Liver (tissue), 5 donors: ENCODE results near the gene ZSCAN5C. TPM values are rescaled to one million over a fixed set of nuclear protein-coding genes. Genes with fewer than 3 reads are reported as not detected.

Experiments used
- ATF3 ChIP-seq: IDR thresholded peaks from 2 replicates; pipeline ENCODE4 v1.6.1; 2016; ENCODE audit warnings: antibody characterized with exemption
- CTCF ChIP-seq: fragments of 150-350 bp; IDR thresholded peaks from 2 replicates; pipeline ENCODE4 v1.5.1; 2017; ENCODE audit warnings: improper control_type of control experiment, low read depth, low read length; ENCODE audit not compliant: missing input control
- polyA plus RNA-seq, 2 donors: library from polyadenylated mRNA; stranded (reverse) in 1 of 2; unstranded in 1 of 2; fragments of 200-250 nt in 1 of 2; fragments of >200 nt in 1 of 2; fragmentation: Nextera tagmentation in 1 of 2; extraction: Ambion mirVana in 1 of 2; gene quantifications; one replicate each; pipeline versions ENCODE4 v1.2.1 to v1.2.3, GENCODE V29; 2013 to 2015
- total RNA-seq, 2 donors: library from RNA; depleted of rRNA; stranded (reverse); fragments of >200 nt; gene quantifications; one replicate each; pipeline ENCODE4 v1.2.3, GENCODE V29; 2014
- donor health status: healthy.
- donor health status: healthy.
- donor health status: healthy.

Gene ZSCAN5C
- total and polyA plus RNA-seq, 4 donors = not detected

GRCh38 chr19:56258272-56258671, 56.2 kb downstream of the ZSCAN5C start (continued):
- TF ChIP-seq CTCF = no peak
- TF ChIP-seq ATF3 = no peak

Other genes with a start within 250 kb of the ZSCAN5C start
- not detected for gene NLRP5, start 215.5 kb upstream of the ZSCAN5C start, total RNA-seq
- not detected for gene NLRP5, start 215.5 kb upstream of the ZSCAN5C start, polyA plus RNA-seq
- gene ZNF787, start 81.0 kb upstream of the ZSCAN5C start, total RNA-seq = 10 to 100 TPM; 17.6 to 23.6 TPM
- gene ZNF787, start 81.0 kb upstream of the ZSCAN5C start, polyA plus RNA-seq = 10 to 100 TPM in 1 of 2 donors, 1 to 10 TPM in 1; 2.9 to 20.1 TPM
- 10 to 100 TPM; 16.0 to 26.1 TPM for gene ZNF444, start 61.0 kb upstream of the ZSCAN5C start, total RNA-seq
- gene ZNF444, start 61.0 kb upstream of the ZSCAN5C start, polyA plus RNA-seq = 10 to 100 TPM in 1 of 2 donors, 1 to 10 TPM in 1; 6.1 to 30.4 TPM
- not detected for gene GALP, start 26.3 kb upstream of the ZSCAN5C start, total RNA-seq
- gene GALP, start 26.3 kb upstream of the ZSCAN5C start, polyA plus RNA-seq = under 1 TPM; 0.08 to 0.63 TPM
- under 1 TPM in 1 of 2 donors, not detected in 1; 0.08 TPM for gene ZSCAN5B, start 4.5 kb upstream of the ZSCAN5C start, total RNA-seq
- not detected for gene ZSCAN5B, start 4.5 kb upstream of the ZSCAN5C start, polyA plus RNA-seq
- not detected for gene EDDM13, start 70.5 kb downstream of the ZSCAN5C start, total RNA-seq
- under 1 TPM in 1 of 2 donors, not detected in 1; 0.20 TPM for gene EDDM13, start 70.5 kb downstream of the ZSCAN5C start, polyA plus RNA-seq
- 1 to 10 TPM; 7.4 to 9.6 TPM for gene ZSCAN5A, start 112.6 kb downstream of the ZSCAN5C start, total RNA-seq
- gene ZSCAN5A, start 112.6 kb downstream of the ZSCAN5C start, polyA plus RNA-seq = 1 to 10 TPM; 2.2 to 2.7 TPM
- 1 to 10 TPM; 1.3 to 2.1 TPM for gene ZNF582, start 191.3 kb downstream of the ZSCAN5C start, total RNA-seq
- 1 to 10 TPM; 1.3 to 1.5 TPM for gene ZNF582, start 191.3 kb downstream of the ZSCAN5C start, polyA plus RNA-seq
- 1 to 10 TPM; 2.3 to 2.5 TPM for gene ZNF583, start 202.1 kb downstream of the ZSCAN5C start, total RNA-seq
- gene ZNF583, start 202.1 kb downstream of the ZSCAN5C start, polyA plus RNA-seq = 1 to 10 TPM in 1 of 2 donors, under 1 TPM in 1; 0.75 to 1.5 TPM